HuH-7 (cell line): ENCODE results near the gene KLRB1.
"Not testable (repeated sequence)": the region's sequence is repeated elsewhere in the genome, so short reads cannot be mapped to it uniquely, and the experiment has no call there.

Experiments
- DNase-seq: peaks from one replicate; pipeline ENCODE4 v3.0.0; 2011; ENCODE audit warnings: low spot score

KLRB1 gene

DNA sequence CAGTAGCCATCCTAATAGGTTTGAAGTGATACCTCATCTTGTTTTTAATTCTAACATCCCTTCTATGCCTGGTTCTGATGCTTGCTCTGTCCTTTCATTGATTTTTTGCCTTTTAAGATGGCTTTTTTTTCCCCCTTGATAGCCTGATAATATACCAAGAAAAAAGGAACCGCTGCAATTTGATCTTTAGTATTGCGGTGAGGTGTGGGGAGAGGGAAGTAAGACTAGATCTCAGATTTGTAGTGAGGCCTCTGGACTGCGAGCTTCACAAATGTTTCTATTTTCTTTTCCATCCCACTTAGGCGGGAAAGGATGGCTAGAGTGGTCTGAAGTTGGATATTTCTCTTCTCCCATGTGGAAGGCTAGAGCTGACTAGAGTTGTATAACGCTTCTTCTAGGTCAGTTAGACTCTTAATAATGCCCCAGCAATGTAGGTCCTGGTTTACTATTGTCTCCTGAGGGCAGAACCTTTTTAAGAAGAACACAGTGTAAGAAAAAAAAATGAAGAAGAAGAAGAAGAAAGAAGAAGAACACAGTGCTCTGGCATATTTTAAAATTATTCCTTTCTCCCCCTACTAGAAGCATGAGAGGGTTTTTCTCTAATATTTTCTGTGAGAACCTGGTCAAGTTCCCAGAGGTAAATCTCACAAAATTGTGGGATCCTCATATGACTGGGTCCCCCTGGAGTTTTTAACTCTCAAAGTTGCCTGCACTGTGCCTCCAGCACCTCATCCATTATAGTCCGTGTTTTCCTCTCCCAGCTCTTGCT is 11.9 kb upstream of the KLRB1 start:
- no peak for DNase-seq

DNA sequence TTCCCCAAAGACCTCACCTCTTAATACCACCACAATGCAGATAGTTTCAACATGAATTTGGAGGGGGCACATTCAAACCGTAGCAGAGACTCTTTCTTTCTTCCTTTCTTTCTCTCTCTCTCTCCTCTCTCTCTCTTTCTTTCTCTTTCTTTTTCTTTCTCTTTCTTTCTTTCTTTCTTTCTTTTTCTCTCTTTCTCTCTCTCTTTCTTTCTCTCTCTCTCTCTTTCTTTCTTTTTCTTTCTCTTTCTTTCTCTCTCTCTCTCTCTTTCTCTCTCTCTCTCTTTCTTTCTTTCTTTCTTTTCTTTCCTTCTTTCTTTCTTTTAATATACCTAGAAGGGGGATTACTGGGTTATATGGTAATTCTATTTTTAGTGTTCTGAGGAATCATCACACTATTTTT is 11.2 kb upstream of the KLRB1 start:
- DNase-seq = not testable (repeated sequence)

DNA sequence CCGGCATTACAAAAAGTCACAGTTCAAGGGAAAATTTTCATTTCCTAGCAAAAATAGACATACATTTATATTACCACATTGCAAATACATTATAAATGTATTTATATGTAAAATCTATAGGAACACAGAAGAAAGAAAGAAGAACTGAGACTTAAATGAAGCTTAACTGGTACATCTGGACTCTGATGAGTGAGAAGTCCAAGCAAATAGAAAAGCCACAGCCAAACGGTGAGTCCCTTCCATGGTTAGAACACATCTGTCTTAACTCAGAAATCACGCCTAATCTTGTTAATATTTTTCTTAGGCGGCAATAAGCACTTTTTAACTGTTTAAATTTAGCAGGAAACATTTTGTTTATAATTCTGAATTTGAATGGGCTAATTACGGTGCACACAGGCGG is 9.4 kb upstream of the KLRB1 start:
- no peak for DNase-seq

DNA sequence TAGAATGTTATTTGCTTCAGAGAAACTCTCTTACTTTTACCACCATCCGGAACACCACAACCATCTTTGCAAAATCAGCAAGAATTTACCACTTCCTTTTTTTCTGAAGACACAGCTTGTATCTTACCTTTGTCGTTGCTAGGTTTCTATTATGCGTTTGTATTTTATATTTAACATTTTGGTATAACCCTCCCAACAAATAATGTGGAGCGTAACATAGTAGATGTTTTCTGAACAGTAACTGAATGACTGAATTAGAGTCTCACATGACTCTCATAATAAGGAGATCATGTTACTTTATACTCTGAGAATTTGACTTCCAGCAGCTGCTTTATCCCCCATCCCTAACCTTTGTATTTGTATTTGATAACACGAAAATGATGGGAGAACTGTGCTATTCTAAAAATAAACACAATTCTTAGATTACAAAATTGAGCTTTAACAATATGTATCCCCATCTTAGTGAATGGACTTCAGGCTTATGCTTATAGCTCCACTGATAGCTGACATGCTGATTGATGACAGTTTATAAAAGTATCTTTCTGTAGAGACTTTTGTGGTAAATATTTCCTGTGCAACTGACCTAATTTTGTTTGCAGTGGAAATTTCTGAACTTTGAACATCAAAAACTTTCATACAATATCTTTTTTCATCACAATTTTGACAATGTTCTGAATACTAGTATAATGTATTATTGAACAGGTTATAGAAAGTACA is 7.9 kb upstream of the KLRB1 start:
- DNase-seq = no peak

DNA sequence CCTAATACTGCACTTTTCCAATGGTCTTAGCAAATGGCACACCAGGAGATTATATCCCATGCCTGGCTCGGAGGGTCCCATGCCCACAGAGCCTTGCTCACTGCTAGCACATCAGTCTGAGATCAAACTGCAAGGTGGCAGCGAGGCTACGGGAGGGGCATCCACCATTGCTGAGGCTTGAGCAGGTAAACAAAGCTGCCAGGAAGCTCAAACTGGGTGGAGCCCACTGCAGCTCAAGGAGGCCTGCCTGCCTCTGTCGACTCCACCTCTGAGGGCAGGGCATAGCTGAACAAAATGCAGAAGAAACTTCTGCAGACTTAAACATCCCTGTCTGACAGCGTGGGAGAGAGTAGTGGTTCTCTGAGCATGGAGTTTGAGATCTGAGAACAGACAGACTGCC is 2.9 kb upstream of the KLRB1 start:
- not testable (repeated sequence) for DNase-seq

DNA sequence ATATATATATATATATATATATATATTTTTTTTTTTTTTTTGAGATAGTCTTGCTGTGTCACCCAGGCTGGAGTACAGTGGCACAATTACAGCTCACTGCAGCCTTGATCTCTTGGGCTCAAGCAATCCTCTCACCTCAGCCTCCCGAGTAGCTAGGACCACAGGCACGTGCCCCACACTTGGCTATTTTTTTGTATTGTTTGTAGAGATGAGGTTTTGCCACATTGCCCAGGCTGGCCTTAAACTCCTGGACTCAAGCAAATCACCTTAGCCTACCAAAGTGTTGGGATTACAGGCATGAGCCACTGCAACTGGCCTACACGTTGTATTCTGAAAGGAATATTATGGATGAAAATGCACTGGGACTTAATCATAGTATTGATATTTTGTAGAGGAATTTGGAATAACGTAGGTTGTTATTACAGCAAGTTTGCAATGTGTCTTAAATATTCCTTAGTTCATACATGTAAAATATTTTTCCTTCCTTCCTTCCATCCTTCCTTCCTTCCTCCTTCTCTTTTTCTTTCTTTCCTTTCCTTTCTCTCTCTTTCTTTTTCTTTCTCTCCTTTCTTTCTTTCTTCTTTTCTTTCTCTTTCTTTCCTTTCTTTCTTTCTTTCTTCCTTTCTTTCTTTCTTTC is 862 bp downstream of the KLRB1 start:
- no peak for DNase-seq

DNA sequence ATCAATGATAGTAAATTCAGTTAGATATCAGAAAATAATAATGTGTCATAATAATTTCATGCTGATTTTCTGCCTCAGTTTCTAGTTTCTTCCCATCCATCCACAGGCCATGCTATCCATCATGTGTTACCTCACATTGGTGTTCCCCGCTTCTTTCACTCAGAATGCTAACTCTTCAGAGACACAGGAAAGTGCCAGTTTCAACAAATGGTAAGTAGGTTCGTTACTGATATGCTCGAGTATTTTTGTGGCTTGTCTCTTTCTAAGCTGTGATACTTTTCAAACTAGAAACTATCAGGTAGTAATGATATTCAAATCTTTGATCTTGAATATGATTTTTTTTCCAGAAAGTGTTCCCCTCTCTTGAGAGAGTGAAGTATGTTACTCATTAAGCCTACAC is 1.5 kb downstream of the KLRB1 start:
- DNase-seq = no peak

DNA sequence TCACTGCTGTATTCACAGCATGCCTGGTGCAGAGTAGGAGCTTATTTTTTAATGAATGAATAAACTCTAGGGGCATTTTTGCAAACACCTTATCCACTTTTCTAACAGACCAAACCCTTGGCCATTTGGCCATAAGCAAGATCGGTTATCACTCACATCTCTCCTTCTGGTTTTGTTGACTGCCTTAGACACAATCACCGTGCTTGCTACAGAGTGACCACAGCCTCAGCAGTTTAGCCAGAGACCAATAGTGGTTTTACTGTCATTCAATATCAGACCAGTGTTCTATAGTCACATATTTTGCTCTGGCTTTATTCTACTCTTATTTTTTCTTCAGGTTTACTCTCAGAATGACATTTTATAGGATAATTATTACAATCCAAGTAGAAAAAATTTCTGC is 2.2 kb downstream of the KLRB1 start:
- no peak for DNase-seq

DNA sequence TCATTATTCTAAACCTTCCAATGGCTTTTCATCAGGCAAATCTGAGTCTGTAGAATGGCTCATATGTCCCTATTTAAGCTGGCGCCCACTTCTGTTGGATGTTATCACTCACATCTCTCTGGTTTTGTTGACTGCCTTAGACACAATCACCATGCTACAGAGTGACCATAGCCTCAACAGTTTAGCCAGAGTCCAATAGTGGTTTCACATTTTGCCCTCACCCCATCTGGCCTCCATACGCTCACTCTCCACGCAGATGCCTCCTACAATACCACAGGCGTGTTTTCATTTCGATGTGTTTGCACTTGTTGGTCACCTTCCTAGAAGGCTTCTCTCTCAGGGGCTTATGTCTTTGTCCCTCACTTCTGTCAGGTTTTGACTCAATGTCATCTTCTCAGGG is 3.4 kb downstream of the KLRB1 start:
- DNase-seq = no peak

DNA sequence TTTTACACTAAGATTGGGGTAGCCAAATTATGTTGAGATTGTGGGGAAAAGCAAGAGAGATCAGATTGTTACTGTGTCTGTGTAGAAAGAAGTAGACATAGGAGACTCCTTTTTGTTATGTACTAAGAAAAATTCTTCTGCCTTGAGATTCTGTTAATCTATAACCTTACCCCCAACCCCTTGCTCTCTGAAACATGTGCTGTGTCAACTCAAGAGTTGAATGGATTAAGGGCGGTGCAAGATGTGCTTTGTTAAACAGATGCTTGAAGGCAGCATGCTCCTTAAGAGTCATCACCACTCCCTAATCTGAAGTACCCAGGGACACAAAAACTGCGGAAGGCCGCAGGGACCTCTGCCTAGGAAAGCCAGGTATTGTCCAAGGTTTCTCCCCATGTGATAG is 7.3 kb downstream of the KLRB1 start:
- not testable (repeated sequence) for DNase-seq

DNA sequence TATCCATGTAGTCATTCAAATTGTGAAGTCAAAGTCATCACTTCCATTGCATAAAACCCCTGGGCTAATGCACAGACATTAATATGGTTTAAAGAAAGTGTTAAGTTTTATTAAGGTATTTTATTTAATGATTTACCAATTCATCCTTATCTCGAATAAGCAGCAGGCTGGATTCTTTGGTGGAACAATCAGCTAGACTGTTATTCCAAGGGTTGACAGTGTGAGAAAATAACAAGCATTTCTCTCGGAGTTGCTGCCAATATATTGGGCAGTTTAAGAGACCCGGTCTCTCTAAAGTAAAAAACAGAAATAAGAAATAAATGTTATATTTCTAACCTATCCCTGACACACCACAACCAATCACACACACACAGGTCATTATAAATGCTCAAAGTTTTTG is 9.4 kb downstream of the KLRB1 start:
- no peak for DNase-seq

DNA sequence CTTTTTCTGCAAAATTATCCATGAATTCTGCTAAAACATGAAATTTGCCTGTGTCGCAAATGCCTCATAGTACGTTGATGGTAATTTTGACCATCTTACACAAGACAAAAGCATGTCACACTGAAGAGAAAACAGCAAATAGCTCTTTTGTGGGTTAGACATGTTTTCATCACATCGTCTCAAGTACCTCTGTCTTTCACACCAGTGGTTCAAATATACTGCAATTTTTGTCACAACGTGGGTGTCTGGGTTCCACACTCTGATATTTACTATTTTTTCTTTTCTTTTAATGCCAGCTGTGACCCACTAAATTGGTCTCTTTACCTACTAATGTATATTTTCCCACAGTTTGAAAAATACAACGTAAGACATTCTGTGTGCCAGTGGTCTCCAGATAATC is 10.4 kb downstream of the KLRB1 start:
- no peak for DNase-seq

DNA sequence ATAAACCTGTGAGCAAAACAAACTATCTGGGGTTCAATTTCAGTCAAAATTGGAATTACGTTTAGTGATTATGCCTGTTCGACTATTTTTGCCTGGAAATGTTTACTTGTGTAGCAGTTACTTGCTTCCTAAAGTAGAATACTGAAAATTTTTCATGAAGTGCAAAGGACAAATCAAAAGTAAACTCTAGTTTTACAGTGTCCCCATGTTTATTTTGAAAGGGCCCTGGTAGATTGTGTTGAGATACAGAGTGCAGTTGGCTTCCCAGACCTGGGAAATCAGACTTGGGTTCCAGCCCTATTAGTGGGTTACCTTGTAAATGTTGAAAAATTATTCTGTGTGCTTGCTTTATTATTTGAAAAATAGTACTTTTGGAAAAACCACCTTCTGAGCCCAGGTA is 17.3 kb downstream of the KLRB1 start:
- no peak for DNase-seq

DNA sequence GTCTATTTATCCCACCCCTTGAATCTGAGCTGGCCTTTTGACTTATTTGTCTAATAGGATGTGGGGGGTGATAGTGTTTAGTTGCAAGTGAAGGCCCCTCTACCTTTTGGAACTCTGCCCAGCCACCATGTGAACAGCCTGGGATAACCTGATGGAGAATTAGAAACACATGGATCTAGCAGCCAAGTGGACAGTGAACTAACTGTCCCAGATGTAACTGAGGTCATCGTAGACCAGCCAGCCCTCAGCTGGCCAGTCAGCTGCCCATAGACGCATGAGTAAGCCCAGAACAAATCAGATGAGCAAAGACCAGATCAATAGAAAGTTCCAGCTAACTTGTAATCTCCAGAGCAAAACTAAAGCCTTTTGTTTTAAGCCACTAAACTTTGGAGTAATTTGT is 19.0 kb downstream of the KLRB1 start:
- no peak for DNase-seq

DNA sequence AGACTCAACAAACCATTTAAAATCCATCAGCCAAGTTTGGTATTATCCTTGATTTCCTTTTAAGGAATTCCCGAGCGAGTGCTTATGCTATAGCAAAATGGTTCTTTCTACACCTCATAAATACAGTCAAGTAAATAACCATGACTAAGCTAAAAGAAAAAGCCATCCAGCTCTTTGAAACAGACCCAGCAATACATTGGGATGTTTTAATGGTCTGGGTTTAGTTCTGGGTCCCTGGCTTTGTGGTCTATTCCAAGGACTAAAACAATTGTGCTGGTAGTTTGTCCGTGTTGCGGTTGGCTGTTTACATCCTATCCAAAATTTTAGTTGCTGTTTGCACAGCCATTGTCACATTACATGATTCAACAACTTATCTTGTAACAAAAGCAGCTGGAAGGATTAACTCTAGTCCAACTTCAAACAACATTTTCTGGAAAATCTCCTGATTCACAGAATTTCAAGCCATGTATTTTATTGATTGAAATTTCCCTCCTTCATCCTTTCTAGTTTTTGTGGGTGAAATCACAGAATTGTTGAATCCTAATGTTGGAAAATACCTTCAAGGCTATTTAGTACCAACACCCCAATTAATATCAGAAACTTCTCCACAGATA is 19.6 kb downstream of the KLRB1 start:
- no peak for DNase-seq

DNA sequence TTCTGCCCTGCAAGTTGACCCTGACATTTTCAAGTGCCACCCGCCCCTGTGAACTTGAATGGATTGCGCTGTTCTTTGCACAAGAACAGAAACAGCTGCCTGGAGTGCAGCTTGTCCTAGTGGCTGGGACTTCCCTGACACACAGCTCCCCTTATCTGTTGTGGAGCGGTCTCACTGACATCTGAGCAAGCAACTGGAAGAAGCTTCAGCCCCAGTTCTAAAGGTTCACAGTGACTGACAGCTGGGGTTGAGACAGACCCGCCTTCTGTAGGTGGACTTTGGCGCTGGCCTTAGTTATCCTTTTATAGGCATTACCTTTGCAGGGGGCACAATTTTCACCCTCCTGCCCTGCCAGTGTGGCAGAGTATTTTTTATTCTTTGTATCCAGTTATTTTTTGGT is 30.0 kb downstream of the KLRB1 start:
- not testable (repeated sequence) for DNase-seq

DNA sequence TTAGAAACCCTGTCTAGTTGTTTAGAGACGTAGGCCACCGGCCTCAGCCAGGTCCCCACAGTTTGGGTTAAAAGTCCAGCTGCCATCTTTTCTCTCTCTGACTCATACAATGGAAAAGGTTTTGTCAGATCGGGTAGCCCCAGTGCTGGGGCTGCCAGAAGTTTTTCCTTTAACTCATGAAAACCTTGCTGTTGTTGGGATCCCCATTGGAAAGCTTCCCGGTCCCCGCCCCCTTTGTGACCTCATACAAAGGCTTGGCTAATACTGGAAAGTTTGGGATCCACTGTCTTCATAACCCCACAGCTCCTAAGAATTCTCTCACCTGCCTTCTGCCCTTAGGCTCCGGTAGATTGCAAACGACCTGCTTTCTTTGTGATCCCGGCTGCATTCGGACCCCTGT is 40.6 kb downstream of the KLRB1 start:
- DNase-seq = not testable (repeated sequence)

DNA sequence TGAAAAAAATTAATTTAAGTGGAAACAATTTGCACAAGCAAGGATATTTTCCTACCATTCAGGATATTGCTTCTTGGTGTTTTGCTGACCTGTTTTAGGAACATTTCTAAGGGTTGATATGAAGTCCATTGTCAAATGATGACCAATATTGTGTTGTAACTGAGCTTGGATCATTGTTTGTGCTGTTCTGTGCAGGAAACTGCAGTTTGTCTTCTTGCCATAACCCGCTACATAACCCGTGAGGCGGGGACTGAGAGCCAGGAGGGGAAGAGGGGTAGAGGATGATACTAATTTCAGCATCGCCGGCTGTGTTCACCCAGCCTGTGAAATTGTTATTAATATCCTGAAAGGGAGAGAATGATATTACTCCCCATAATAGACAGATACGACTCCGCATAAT is 41.6 kb downstream of the KLRB1 start:
- DNase-seq = not testable (repeated sequence)

DNA sequence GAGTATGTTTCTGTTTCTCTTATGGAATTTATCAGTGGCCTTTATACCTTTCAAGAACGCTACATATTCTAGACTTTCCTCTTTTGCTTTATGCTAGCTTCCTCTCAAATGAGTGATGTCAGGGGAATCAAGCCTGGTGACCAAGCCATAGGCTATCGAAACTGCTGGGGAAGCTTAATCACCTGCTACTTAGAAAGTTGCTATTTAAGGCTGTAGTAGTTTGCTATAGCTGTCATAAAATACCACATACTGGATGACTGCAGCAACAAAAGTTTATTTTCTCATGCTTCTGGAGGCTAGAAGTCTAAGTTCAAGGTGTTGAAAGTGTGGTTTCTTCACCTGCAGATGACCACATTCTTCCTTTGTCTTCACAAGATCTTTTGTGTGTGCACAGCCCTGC is 43.3 kb downstream of the KLRB1 start:
- DNase-seq = not testable (repeated sequence)

DNA sequence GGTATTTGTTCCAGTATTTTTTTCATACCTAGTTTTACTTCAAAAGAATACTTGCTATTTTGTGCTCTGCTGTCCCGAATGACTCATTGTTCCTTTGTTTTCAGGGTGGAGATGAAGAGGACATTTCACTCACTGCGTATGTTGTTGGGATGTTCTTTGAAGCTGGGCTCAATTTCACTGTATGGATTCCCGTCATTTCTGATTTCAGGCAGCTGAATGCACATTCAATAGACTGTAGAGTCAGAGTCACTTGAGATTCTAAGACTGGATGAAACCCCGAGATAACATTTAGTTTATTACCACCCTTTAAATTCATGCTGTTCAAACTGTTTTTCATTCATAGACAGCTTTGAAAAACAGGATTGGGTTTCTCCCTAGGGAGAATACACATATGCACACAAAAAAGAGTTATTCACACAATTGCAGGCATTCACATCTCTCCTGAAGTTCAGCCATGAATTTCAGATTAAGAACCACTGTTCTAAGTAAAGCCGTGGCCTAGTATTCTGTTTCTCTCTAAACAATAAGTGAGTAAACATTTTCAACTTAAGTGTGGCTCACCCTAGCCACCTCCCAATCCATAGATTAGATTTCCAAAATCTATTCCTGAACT is 44.8 kb downstream of the KLRB1 start:
- not testable (repeated sequence) for DNase-seq

DNA sequence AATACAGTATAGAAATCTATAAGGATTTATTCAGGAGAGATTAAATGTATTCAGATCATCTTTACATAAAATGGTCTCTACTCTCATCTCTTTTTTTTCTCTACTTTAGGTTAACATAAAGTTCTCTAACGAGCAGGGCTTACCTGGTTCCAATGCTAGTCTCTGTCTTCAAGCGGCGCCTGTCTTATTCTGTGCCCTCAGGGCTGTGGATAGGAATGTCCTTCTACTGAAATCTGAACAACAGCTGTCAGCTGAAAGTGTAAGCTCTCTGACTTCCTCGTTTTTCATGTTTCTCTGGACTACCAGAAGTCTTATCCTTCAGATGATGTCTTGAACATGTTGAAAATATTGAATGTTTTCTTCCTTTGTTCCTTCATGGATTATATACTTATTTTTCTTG is 62.2 kb downstream of the KLRB1 start:
- not testable (repeated sequence) for DNase-seq
